Myocyte (in vitro differentiated cells): ENCODE results near the gene ALB. TPM values are rescaled to one million over a fixed set of nuclear protein-coding genes. Genes with fewer than 3 reads are reported as not detected.
A peak's percentile ranks its signal among the peaks of the same experiment; 100 is the strongest.

Source experiments
- DNase-seq: peaks from one replicate; pipeline ENCODE4 v3.0.0-alpha.2; 2012; ENCODE audit warnings: low read depth
- total RNA-seq: library from RNA; depleted of rRNA; stranded (reverse); fragments of >200 nt; gene quantifications from 2 replicates; pipeline ENCODE4 v1.2.3, GENCODE V29; 2014

Gene ALB
- total RNA-seq, 1 donor from 2014 or later, result not detected

GRCh38 chr4:73450398-73451004 lies 46.4 kb downstream of the ALB start:
- DNase-seq, result peak; percentile 62

DNA sequence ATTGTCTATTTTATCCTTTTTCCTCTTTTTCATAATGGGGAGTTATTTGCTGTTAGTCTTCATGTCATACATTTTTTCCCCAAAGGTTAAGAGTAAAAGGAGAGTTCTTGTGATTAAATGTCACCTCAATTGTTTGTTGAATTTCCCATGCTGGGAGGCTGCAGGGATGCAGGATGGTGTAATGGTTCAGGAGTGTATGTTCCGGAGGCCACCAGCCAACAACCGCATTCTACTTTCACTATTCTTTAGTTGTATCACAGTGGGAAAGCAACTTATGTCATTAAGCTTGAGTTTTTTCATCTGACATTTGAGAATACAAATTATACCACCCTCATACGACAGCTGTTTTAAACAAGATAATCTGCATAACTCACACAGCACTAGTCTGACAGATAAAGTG lies 47.3 kb downstream of the ALB start:
- DNase-seq, result peak; percentile 31

DNA sequence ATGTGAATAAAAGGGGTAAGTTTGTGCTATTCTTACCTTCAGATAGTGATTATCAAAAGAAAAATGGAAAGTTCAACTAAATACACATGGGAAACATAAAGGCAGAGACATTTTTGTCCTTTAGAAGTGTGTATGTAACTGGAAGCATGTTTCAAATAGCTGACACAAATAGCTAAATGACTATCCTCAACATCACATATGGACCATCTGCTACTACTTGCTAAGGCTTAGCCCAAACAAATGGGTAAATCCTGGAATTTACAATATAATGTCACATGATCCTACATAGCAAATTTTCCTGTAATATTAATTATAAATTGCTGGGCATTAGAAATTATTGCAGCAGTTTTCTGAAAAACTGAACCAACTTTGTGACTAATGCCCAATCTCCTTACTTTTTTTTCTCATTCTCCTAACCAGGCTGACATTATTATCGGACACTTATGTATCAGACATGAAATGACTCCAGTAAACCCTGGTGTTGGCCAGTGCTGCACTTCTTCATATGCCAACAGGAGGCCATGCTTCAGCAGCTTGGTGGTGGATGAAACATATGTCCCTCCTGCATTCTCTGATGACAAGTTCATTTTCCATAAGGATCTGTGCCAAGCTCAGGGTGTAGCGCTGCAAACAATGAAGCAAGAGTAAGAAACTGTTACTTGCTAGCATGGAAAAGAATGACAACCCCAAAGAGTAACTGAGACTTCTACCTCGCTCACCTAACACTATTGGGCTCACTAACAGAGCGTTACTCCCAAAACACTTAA lies 48.1 kb downstream of the ALB start:
- no peak for DNase-seq

GRCh38 chr4:73452953-73453700 lies 49.0 kb downstream of the ALB start:
- no peak for DNase-seq

DNA sequence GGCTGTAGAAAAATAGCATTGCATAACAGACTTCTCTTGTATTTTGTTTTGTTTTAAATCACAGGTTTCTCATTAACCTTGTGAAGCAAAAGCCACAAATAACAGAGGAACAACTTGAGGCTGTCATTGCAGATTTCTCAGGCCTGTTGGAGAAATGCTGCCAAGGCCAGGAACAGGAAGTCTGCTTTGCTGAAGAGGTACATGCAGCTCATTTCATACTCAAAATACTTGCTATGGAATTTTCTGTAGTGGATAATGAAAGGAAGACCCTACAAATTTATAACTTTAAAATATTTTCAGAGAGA lies 49.6 kb downstream of the ALB start:
- DNase-seq, result no peak

GRCh38 chr4:73454920-73455319 lies 50.8 kb downstream of the ALB start:
- DNase-seq, result no peak

DNA sequence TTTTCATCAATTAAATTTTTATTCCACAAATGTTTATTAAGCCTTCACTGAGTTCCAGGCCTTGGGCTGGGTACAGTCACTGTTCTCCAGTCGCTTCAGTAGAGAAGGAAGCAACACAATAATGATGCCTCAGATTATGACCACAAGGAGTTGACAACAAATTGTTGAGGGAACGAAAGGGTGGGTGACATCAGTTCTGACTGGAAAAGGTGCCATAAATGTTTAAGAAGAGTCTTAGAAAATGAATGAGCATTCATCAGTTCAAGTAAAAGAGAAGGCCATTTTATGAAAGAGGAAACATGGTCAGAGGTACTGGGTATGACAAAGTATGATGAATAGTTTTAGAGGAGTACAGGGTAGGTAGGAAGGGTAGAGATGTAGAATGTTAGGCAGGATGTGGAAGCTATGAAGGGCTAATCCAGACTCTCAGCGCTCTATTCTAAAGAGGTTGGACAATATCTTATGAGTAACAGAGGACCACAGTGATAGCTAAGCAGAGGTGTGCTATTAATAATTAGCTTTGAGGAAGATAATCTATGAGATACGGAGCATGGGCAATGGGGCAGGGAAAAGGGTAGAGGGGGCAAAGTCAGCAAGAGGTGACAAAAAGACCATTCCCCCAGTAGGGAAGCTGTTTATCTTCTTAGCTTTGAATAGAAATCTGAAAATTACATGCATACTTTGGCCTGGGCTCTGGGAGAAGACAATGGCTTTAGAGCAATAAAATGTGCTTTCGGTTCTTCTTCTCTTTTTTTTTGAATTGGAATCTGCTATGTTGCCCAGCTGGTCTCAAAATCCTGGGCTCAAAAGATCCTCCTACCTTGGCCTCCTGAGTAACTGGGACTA lies 52.3 kb downstream of the ALB start:
- no peak for DNase-seq

GRCh38 chr4:73458184-73459047 lies 54.3 kb downstream of the ALB start:
- DNase-seq, result no peak

GRCh38 chr4:73459048-73459421 lies 54.9 kb downstream of the ALB start:
- no peak for DNase-seq

DNA sequence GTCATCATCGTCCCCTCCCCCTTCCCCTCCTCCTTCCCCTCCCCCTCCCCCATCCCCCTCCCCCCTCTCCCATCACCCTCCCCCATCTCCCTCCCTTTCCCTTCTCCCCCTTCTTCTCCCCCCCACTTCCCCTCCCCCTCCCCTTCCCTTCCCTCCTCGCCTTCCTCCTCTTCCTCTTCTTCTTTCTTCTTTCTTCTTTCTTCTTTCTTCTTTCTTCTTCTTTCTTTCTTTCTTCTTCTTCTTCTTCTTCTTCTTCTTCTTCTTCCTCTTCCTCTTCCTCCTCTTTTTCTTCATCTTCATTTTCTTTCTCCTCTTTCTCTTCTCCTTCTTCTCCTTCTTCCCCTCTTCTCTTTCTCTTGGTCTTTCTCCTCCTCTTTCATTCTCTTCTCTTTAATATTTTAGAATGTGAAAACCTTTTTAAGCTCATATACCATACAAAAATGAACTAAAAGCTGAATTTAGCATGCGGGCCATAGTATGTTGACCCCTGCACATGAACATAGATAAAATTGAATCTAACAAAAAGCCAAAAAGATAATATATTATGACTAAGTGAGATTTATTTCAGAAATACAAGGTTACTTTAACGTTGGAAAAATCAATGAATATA lies 56.9 kb downstream of the ALB start:
- DNase-seq, result no peak

GRCh38 chr4:73468170-73468569 lies 64.1 kb downstream of the ALB start:
- no peak for DNase-seq

DNA sequence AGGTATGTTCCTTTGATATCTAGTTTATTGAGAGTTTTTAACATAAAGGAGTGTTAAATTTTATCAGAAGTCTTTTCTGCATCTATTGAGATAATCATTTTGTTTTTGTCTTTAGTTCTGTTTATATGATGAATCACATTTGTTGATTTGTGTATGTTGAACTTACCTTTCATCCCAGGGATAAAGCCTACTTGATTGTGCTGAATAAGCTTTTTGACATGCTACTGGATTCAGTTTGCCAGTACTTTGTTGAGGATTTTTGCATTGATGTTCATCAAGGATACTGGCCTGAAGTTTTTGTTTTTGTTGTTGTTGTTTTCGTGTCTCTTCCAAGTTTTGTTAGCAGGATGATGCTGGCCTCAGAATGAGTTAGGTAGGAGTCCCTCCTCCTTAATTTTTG lies 66.6 kb downstream of the ALB start:
- no peak for DNase-seq

Other genes with a start within 250 kb of the ALB start
- 59.6 and 64.9 TPM in 2 replicates for gene ANKRD17, start 145.5 kb upstream of the ALB start, total RNA-seq
- 1.1 TPM in 1 of 2 replicates, not detected in the other for gene AFP, start 31.9 kb downstream of the ALB start, total RNA-seq
- gene AFM, start 77.5 kb downstream of the ALB start, total RNA-seq, result not detected in 2 replicates
- gene RASSF6, start 216.1 kb downstream of the ALB start, total RNA-seq, result not detected in 2 replicates